T-helper 1 cell (primary cell): Measurements from ENCODE around the gene HOXC12.

Experiments
- DNase-seq, 5 donors: peaks; one replicate each; pipeline ENCODE4 v3.0.0-alpha.2; 2012 to 2020

Gene HOXC12

DNA sequence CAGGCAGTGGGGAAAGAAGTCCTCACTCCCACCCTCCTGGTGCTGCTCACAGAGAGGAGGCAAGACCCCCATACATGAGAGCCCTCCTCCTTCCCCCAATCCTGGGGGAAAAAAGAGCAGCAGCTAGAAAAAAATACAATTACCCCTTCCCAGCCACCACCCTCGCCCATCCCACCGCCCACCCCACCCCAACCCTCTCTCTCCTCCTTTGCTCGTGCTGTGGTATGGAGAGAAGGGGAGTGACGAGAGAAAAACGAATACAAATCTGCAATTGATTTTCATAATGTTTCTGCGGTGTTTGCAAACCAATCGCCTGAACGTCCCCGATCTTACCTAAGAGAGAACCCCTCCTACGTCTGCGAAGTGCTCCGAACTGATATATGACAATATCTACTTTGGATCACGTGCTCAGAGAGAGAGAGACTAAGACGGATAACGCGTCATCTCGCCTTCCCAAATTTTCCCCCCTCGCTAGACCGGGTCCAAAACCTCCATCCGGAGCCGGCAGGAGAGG is 18.1 kb downstream of the HOXC12 start, which contains the start of gene HOXC11:
HOXC11 (plus strand) TSS at position 405 of the 514 bp plus-strand sequence. CDS start 116 bp downstream, outside the sequence.
- no peak for DNase-seq

DNA sequence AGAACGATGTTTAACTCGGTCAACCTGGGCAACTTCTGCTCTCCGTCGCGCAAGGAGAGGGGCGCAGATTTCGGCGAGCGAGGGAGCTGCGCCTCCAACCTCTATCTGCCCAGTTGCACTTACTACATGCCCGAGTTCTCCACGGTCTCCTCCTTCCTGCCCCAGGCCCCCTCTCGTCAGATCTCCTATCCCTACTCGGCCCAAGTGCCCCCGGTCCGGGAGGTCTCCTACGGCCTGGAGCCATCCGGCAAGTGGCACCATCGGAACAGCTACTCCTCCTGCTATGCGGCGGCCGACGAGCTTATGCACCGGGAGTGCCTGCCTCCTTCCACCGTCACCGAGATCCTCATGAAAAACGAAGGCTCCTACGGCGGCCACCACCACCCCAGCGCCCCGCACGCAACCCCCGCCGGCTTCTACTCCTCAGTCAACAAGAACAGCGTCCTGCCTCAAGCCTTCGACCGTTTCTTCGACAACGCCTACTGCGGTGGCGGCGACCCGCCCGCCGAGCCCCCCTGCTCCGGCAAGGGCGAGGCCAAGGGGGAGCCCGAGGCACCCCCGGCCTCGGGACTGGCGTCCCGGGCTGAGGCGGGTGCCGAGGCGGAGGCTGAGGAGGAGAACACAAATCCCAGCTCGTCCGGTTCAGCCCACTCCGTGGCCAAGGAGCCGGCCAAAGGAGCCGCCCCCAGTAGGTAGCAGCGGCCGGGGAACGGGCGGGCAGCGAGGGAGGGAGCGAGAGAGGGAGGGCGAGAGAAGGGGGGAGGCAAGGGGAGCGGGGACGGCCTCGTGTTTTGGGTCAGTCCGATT is 18.7 kb downstream of the HOXC12 start:
- no peak for DNase-seq

DNA sequence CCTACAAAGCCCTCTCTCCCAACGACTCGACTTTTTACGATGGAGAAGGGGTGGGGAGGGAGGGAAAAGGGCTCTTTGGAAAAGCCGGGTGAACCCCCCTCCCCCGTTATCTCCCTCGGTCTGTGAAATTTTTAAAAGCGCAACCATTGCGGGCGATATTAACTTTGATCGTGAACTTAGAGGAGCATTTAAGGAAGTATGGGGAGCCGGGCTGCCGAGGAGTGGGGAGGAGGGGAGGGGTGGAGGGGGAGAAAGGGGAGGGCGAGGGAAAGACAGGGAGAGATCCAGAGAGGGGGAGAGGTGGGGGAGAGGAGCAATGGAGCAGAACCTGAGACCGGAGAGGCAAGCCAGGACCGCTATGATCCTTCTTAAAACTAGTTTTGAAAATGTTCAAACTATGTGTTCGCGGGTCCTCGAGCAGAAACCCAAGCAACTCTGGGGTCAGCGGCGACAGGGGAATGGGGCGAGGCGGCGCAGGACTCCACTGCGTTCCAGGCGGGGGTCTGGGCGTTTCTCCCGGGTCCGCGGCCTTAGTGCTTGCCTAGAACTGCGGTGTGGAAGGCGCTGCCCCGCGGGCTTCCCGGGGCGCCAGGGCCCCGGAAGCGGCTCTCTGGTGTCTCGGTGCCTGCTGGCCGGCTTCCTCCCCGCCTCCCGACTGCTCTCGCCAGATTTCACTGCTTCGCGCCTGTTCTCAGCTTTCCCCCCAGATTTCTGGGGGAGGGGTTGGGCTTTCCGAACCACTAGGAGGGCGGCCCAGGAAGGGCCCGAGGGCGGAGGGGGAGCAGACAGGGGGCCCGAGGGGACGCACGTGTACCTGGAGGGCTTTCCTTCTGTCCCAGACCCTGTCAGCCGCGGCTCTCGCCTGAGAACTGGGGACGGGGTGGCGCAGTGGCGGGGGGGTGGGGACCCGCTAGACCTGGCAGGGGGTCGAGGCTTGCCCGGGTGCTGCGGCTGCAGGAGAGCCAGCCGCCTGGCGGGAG is 19.7 kb downstream of the HOXC12 start, which contains the start of gene HOTAIR:
HOTAIR (minus strand) TSS at position 871 of the 980 bp plus-strand sequence.
- peak in 2 of 5 donors; percentile 20 for DNase-seq

DNA sequence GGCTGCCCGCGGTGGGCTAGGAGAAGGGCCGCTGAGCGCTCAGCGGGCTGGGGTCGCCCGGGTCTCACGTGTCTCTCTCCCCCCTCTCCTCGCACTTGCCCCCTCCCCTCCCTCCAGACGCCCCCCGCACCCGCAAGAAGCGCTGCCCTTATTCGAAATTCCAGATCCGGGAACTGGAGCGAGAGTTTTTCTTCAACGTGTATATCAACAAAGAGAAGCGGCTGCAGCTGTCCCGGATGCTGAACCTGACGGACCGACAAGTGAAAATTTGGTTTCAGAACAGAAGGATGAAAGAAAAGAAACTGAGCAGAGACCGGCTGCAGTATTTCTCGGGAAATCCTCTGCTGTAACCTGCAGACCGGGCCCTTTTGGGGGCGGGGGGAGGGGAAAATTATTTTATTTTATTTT is 20.4 kb downstream of the HOXC12 start:
- DNase-seq, result no peak

DNA sequence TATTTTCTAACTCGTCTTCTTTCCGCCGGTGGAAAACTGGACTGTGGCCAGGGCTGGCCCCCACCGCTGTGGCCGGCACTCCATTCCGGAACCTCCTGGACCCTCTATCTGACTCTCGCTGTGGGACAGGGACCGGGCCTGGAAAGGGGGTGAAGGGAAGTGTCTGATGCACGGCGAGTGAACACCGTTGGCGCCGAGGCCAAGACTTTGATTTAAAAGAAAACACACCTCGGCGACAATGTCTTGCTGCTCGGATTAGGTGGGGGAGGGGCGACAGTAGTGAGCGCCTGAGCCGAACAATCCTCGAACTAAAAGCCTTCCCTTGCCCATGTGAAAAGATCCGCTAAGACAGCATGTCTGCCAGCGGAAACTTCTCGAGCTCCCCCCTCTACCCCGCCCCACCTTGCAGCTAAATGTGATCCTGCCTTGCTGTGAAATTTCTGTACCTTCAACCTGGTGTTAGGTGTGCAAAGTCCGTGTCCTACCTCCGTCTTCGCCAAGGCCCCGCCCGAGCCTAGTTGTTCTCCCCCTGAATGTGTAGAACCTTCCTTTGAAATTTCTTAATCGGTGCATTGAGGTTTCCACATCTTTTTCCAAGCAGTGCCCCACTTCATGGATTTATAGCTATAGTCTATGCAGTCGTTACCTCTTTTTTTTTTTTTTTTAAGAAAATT is 20.9 kb downstream of the HOXC12 start:
- no peak for DNase-seq

DNA sequence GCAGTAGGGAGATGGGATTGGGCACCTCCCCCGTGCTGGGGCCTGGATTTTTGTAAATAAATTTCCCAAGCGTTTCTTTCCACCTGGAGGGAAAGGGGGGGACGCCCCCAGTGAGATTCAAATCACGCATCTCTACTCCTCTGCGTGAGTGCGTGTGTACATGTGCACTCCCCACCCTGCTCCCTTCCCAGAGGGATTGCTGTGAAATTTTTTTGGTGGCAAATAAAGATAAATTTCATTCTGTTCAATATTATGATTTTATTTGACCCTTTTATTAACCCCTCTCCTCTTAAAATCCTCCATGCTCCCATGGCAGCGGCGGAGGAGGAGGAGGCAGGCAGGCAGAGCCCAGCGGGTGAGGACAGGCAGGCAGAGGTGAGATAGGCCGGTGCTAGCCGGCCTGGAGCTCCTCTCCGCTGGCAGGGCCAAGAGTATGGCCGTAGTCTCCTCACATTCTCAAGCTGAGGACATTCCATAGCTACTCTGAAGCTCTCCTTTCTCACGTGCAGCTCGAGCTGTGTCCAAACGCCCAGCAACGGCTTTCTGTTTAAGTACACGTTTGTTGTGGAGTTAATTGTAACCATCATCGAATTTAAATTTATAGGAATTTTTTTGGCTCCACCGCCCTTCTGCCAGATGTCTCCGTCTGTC is 21.6 kb downstream of the HOXC12 start:
- DNase-seq, result no peak

DNA sequence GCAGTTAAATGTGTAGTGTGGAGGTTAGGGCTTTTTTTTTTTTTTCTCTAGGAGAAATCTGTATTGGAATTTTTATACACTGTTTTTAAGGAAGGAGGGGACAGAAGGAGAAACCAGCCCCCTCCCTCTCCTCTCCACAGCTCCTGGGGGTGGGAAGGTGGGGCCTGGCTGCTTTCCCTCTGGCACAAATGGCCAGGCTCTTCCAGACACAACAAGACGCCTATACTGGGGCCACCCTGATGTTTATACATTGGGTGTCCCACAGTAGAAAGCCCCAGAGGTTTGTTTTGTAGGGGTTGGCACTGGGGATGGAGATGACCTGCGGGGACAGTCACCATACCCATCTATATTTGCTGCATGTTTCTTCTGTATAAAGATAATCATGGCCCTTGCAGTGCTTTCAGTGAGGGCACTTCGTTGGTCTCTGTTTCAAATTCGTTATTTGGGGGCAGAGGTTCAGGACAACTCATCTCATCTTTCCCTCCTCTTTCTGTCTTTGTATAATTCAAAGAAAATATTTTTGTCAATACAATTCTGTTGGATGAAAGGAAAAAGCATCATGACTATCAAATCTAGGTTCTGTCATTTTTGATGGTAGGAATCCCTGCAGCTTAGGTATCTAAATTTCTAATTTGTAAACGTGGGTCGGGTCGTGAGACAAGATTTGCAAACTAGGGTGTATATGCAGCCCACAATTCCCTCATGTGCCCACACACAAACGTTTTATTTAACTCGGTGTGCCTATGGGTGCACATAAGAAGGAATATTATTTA is 22.3 kb downstream of the HOXC12 start:
- DNase-seq, result no peak

DNA sequence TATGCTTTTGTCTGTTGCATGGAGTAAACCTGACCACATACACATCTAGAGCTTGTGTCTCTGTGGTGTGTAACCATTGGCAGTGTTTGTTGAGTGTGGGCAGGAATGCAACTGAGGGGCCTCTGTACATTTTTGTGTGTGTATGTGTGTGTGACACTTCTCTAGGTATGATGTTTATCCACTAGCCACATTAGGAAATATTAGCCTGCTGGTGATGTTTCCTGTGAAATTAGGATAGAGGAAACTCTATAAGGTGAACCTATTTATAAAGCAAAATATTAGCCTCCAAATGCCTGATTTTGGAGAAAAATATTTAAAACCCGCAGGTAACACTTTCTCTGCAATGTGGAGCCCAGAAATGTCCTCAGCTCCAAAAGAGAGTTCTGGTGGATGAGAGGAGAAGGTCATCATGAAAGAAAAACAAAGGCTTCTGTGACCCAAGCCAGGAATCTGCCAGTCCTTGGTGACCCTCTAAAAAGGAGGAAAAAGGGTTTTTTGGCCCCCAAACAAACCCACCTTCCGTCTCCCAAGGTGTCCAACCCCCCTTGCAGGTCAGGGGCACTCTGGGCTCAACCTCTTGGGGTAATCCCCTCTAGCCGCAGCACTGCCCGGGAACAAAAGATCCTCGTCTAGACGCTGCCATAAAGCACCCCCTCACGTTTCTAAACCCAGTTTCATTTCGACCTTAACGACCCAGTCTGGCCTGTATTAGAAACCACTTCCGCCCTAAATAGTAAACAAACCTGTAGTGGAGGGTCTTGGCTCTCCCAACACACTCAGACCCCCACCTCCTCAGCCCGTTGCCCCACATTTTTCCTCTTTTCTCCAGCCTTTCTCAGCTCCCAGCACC is 23.1 kb downstream of the HOXC12 start:
- no peak for DNase-seq

DNA sequence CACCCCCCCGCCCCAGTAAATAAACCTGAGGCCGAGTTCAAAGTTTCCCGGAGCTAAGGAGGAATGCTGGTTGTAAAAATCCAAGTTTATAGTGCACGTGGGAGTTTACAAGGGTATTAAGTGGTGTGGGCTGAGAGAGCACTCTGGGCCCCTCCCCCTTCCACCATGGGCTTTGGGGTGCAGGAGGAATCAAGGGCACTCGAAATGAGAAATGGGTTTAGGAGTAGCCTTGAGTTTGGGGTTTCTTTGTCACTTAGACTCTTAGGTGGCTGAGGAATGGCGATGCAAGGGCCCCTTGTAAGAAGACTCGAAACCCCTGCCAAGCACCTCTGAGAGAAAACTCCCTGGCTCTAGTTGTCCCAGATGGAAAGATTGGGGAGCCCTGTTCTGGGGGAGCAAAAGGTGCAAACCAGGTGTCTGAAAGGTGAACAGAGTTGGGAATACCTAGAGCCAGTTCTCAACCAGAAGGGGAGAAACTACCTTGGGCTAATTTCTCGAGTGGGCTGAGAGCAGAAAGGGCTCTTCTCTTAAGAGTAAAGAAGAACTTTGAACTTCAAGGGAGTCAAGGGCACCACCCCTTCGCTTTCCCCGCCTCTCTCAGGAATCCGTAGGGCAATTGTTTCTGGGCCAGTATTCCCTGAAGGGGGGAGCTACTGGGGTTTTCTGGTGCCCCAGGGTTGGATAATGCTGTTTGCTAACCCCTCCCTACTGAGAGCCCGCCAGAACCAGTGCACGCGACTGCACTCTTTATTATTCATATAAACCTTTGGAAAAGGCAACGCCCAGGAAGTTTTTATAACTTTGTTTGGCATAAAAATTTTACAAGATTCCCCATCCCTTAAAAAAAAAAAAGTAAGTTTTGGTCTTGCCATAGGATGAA is 24.0 kb downstream of the HOXC12 start:
- DNase-seq, result no peak

DNA sequence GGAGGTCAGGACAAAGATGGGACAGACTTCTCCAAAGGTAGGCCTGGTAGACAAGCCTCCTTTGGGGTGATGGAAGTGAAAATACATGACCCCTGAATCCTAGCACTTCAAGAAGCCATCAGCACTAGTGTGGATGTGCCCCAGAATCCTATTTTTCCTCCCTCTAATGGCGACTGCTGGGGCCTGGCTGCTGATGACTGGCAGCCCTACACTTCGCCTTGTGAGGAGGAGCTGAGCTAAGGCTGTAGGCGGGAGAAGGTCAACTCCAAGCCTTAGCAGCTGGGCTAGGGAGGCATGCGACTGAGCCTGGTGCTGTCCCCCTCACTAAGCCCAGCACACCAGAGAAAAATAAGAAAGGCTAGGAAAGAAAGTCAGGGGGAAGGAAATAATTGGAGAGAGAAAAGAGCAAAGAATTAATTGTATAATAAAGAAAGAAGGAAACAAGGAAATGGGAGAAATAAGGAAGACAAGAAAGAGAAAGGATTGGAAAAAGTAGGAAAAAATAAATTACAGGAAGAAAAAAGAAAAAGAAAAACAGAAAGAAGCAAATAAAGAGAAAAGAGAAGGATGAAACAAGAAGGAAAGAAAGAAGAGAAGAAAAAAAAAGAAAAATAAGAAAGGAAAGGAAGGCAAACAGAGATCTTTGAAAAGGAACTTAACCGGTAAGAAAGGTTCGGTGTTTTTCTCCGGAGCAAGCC is 25.6 kb downstream of the HOXC12 start:
- DNase-seq, result no peak

DNA sequence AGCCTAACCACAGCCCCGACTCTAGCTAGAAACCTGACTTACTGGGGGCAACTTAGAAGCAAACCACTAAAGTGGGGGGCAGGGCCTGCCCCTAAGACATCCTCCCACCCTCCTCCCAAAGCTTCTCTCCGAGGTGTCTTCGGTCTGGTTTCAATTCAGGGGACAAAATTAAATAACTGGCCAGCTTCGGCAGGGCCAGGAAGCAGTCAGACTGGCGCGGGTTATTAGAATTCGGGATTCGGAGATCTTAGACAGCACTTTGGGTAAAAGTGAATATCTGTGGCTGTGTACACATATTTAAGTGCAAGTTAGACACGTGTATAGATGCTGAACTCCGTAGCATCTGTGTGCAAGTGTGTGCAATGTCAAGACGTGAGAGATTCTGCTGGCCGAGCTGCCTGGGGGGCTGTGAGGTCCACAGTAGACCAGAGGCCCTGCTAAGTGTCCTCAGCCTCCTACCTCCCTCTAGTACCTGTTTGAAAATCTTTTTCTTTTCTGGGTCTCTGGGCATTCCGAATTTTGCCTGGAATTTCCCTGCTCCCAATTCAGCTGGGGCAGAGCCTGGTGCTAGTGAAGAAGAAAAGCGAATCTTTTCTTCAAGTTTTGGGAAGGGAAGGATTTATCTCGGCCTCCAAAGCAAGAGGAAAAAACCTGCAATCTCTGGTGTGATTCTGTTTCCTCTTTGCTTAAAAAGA is 26.2 kb downstream of the HOXC12 start:
- no peak for DNase-seq

DNA sequence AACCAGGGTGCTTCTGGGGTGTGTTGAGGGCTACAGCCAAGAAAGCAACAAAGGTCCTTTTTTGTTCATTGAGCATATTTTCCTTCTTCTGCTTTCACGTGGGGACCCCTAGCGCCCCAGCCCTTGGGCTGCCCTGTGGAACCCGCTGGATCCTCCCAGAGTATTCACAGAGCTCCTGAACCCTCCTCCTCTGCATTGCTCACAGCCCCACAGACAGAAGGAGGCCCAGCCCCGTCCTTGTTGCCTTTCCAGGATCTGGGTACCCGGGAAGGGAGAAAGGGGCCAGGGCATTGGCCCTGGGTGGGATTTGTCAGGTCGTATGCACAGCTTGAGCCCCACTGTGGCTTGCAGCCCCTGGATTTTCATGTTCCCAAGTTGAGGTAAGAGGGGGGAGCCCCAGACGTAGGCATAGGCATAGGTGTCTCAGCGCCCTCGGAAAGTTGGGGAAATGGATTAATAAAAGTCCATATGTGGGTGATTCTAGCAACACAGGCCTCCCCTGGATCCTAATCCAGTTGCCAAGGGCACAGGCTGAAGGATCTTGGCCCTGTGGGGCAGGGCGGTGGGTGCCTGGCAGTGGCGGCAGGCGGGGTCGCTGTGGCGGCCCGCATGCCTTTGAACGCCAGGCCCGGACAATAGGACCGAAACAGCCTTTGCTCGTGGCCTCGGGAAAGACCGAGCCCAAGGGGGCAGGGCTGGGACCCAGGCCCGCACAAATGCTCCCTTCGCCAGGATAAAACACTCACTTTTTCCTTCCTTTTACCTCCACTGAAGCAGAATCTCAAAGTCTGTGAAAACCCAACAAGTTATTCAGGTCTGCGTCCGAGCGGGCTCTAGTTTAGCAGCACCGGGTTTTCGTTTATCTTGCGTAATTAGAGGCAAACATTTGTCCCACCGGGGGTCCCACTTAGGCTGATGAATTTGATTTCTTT is 27.2 kb downstream of the HOXC12 start:
- DNase-seq, result no peak

DNA sequence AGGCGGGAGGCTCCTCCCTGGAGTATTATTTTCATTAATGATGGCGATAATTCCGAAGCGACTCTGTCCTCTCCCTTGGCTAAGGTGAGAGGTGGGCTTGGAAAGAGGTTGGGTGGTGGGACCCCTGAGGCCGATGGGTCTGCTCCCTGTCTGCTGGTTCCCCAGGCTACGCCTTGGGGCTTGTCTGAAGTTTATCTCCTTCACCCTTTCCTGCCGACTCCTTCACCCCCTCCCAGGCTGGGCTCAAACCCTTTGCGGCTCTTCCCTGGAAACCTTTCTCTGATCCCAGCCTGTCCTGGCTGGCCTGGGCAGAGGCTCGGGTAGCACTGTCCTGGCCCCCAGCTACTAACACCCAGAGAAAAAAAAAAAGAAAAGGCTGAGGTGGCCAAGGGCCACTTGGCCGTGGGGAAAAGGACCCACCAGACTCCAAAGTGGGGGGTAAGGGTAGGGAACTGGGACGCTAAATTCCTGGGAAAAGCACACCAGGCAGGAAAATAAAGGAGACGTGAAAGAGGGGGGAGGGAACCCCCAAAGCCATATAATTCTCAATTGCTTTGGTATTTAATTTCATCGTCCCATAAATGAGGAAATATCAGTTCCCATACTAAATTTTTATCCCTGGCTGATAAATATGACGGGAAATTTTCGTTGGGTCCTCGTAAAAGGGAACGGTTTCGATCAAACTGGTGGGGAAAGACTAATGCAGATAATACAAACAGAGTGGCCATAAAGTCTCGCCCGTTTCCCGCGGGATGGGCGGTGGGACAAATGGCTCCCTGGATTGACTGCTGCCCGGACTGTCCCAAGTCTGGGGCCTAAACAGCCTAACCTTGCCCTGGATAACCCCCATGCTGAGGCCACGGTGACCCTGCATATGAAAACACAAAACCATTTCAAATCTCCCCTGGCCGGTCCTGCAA is 28.2 kb downstream of the HOXC12 start:
- no peak for DNase-seq

DNA sequence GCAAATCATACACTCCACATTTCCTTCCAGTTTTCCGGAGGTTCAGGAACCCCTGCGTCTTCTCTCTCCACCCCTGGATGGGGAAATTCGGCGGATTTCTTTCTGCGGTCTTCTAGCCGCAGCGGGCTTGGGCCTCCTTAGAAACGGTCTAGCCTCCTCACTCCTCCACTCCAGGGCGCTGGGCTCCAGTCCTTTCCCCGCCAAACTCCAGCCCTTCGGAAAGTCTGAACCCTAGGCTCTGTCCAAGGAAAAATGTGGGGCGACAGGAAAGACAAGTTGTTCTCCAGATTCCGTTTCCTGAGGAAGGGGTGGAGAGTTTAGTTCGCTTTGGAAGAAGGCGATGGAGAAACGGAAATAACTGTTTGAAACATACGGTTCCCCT is 28.9 kb downstream of the HOXC12 start:
- no peak for DNase-seq

DNA sequence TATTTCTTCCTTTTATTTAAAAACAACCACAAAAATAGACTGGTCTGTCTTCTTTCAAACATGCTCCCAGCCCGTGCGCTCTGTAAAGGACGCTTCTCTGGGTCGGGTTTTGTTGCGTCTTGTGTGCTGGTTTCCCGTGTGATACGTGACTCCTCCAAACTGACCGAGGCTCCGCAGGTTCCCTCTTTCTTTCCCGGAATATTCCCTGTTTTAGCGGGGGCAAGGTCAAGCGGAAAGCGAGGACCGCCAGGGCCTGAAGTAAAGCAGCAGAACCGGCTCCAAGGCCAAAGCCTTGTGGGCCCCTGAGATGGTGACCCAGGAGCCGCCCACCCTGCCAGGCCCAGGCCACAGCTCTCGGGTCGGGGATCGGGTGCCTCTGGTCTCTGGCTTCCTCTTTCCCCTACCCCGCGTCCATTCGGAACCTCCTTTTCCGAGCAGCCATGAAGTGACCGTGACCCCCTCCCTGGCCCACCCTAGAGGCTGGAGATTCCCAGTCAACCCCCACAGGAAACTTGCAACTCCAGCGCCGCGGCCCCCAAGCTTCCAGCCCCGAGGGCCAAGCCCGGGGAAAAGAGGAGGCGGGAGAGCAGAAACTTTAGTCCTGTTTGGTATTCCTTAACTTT is 29.4 kb downstream of the HOXC12 start:
- DNase-seq, result no peak
